ENCODE data around the gene SKA1. TPM values are rescaled to one million over a fixed set of nuclear protein-coding genes. Genes with fewer than 3 reads are reported as not detected.
"Not testable (repeated sequence)": the region's sequence is repeated elsewhere in the genome, so short reads cannot be mapped to it uniquely, and the experiment has no call there.

SKA1 gene
- total RNA-seq, 2 donors from 2014 or later: 34.6 to 55.4 TPM

GRCh38 chr18:50373561-50374219 is 1.2 kb upstream of the SKA1 start:
- peaks cover 21 to 47% of the 10 kb centered on the region in 2 donors for H3K36me3 Mint-ChIP-seq
- peaks cover 9 to 11% of the 10 kb centered on the region in 2 donors for H3K9me3 Mint-ChIP-seq
- H3K27ac Mint-ChIP-seq: peak overlapping the region in 1 of 2 donors; percentile 93
- DNase-seq (ENCODE audit: low spot score in 2 of 2) (no peak), ATAC-seq (no peak)

DNA sequence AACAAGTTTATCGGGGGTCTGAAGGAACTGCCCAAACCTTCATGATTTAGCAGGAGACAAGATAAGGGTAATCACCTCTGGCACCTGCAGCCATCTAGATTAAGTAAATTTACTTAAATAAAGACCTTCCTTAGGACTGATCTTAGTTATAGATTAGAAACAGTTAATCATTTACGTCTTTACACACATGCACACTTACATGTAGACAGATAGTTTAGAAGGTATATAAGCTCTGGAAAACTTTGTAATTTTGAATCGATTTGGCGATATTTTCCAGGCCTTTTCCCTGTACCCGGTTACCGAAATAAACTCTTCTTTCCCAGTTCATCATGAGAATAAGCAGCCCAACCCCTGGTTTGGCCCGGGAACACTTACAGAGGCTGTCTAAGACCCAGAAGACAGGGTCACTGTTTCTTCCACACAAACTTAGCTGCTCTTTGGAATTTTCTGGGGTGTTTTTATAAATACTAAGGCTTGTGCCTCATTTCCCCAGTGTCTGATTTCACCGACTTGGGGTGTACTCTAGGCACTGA is 560 bp upstream of the SKA1 start:
- Mint-ChIP-seq H3K27ac (peak overlapping the region; percentile 14 to 93), H3K9me3 (peaks cover 9 to 10% of the 10 kb centered on the region in 2 donors), H3K36me3 (peaks cover 20 to 41% of the 10 kb centered on the region in 2 donors)
- ATAC-seq (no peak), DNase-seq (ENCODE audit: low spot score in 2 of 2) (no peak)

GRCh38 chr18:50377061-50377798 is 2.4 kb downstream of the SKA1 start:
- H3K36me3 Mint-ChIP-seq: peaks cover 10 to 18% of the 10 kb centered on the region in 2 donors
- H3K27ac Mint-ChIP-seq: no peak overlapping the region

DNA sequence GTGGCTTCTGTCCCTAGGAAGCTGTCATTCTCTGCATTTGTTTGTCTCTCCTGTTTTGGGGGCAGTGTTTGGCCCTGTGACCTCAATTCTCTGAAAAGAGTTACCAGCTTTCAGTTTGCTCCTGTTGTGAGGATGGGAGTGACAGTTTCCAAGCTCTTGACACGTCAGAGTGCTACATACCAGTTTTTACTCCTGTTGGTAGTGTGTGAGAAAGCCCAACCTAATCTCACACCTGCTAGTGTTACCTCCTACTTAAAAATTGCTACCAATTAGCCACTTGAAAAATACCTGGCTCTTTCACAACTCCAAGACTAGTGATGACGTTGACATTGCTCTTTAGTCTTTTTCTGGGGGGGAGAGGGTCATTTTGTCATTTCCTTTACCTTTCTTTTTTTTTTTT is 14.1 kb downstream of the SKA1 start:
- DNase-seq (ENCODE audit: low spot score in 2 of 2) (no peak), ATAC-seq (no peak)
- Mint-ChIP-seq H3K36me3 (peaks cover 9 to 26% of the 10 kb centered on the region in 2 donors), H3K9me3 (no peaks in the 10 kb centered on the region), H3K27ac (no peak overlapping the region)

More at GRCh38 chr18:50377061-50377798, 2.4 kb downstream of the SKA1 start:
- no peaks in the 10 kb centered on the region for H3K9me3 Mint-ChIP-seq
- ATAC-seq (no peak), DNase-seq (ENCODE audit: low spot score in 2 of 2) (no peak)

- DNase-seq (ENCODE audit: low spot score in 2 of 2) (no peak), ATAC-seq (no peak)
- Mint-ChIP-seq H3K36me3 (peaks cover 0 to 33% of the 10 kb centered on the region in 2 donors), H3K9me3 (no peaks in the 10 kb centered on the region), H3K27ac (no peak overlapping the region)
Measured at GRCh38 chr18:50393802-50394201, 19.0 kb downstream of the SKA1 start.

GRCh38 chr18:50395093-50395492 is 20.2 kb downstream of the SKA1 start:
- no peaks in the 10 kb centered on the region for H3K9me3 Mint-ChIP-seq

DNA sequence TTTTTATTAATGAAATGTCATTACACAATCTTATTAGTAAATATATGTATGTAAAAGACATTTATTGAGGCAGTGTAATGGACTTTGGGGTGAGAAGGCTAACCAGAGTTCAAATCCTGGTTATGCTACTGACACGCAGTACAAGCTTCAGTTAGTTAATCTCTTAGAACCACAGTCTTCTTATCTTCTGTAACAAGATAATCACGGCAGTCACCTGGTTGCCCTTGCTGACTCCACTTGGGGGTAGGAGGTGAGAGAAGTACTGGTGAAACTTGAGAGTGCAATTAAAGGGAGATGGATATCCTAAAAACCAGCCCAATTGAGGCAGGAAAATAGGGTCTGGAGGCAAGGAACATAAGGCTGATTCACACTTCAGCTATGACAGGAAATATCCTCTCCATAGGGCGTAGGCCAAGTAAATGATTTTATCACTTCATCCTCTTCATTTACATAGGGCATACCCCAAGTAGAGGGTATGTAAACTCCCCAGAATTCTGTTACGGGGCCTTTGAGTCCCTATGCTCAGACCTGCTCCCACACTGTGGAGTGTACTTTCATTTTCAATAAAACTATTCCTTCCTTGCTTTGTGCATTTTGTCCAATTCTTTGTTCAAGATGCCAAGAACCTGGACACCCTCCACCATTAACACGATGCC is 21.3 kb downstream of the SKA1 start:
- ATAC-seq: no peak
- Mint-ChIP-seq H3K9me3 (no peaks in the 10 kb centered on the region), H3K27ac (no peak overlapping the region), H3K36me3 (peaks cover 0 to 23% of the 10 kb centered on the region in 2 donors)
- no peak for DNase-seq (ENCODE audit: low spot score in 2 of 2)

More at GRCh38 chr18:50395093-50395492, 20.2 kb downstream of the SKA1 start:
- ATAC-seq (no peak), DNase-seq (ENCODE audit: low spot score in 2 of 2) (no peak)
- Mint-ChIP-seq H3K27ac (no peak overlapping the region), H3K36me3 (peaks cover 0 to 23% of the 10 kb centered on the region in 2 donors)

DNA sequence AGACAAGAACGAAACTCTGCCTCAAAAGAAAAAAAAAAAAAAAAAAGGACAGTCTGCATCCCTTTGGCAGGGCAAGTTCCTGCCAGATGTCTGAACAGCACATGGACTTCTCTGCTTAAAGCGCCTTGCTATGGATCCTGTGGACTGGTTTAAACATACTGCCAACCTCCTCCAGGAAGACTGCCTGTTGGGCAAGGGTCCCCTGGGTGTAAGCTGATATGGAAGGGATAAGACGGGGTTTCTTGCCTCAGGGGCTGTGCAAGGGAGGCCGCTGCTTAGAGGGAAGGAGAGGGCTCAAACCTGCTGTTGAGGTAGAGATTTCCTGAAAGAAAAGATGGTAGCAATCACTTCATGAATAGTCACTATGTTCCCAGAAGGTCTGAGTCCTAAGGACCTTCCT is 22.2 kb downstream of the SKA1 start:
- Mint-ChIP-seq H3K36me3 (peaks cover 0 to 23% of the 10 kb centered on the region in 2 donors), H3K27ac (no peak overlapping the region), H3K9me3 (no peaks in the 10 kb centered on the region)
- DNase-seq (ENCODE audit: low spot score in 2 of 2) (no peak), ATAC-seq (no peak)

GRCh38 chr18:50398099-50398498 is 23.3 kb downstream of the SKA1 start:
- ATAC-seq: no peak

GRCh38 chr18:50398947-50399346 is 24.1 kb downstream of the SKA1 start:
- no peak for DNase-seq (ENCODE audit: low spot score in 2 of 2)
- Mint-ChIP-seq H3K27ac (no peak overlapping the region), H3K9me3 (no peaks in the 10 kb centered on the region), H3K36me3 (peaks cover 0 to 14% of the 10 kb centered on the region in 2 donors)
- ATAC-seq: no peak

More at GRCh38 chr18:50398099-50398498, 23.3 kb downstream of the SKA1 start:
- DNase-seq (ENCODE audit: low spot score in 2 of 2): no peak
- H3K36me3 Mint-ChIP-seq: peaks cover 0 to 20% of the 10 kb centered on the region in 2 donors
- H3K27ac Mint-ChIP-seq: no peak overlapping the region
- H3K9me3 Mint-ChIP-seq: no peaks in the 10 kb centered on the region

- DNase-seq (ENCODE audit: low spot score in 2 of 2) (no peak), ATAC-seq (no peak)
- Mint-ChIP-seq H3K27ac (no peak overlapping the region), H3K36me3 (peaks cover 0 to 9% of the 10 kb centered on the region in 2 donors), H3K9me3 (no peaks in the 10 kb centered on the region)
Measured at GRCh38 chr18:50399582-50399981, 24.7 kb downstream of the SKA1 start.

GRCh38 chr18:50400438-50400837 is 25.6 kb downstream of the SKA1 start:
- H3K9me3 Mint-ChIP-seq; H3K27ac Mint-ChIP-seq; DNase-seq (ENCODE audit: low spot score in 2 of 2); ATAC-seq; H3K36me3 Mint-ChIP-seq: not testable (repeated sequence)

DNA sequence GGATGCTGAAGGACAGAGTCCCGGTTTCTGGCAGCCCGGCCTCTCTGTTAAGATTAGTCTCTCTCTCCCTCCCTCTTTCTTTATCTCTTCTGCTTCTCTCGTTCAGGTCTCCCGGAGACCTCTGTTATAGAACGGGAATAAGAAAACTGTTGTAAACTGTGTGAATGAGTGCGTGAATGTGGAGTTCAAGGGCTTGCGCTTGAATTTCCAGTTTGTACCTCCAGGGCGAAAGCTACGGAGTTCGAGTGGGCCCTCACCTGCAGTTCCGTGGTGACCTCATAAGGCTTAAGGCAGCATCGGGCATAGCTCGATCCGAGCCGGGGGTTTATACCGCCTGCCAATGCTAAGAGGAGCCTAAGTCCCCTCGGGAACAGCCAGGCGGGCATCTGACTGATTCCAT is 26.4 kb downstream of the SKA1 start:
- no peaks in the 10 kb centered on the region for H3K36me3 Mint-ChIP-seq
- ATAC-seq (no peak), DNase-seq (ENCODE audit: low spot score in 2 of 2) (no peak)
- H3K27ac Mint-ChIP-seq: no peak overlapping the region
- H3K9me3 Mint-ChIP-seq: no peaks in the 10 kb centered on the region

DNA sequence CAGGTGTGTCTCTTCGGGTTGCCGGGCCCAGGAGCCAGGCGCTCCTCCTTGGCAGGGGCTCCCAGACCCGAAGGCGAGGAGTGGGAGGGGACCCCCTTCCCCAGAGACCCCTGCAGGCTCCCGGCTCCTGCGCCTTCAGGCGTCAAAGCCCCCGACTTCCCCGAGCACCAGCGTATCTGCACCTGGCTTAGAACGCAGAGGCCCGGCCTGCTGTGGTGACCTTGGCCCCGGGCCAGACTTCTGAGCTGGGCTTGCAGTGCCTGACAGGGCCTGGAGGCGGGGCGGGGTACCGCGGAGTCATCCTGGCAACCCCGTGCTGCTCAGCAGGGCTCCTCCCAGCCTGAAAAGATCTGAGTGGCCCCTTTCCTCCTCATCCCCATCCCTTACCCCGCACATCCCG is 27.0 kb downstream of the SKA1 start:
- ATAC-seq: peak in 1 of 2 donors; percentile 64
- Mint-ChIP-seq H3K27ac (no peak overlapping the region), H3K9me3 (no peaks in the 10 kb centered on the region), H3K36me3 (no peaks in the 10 kb centered on the region)
- DNase-seq (ENCODE audit: low spot score in 2 of 2): peak in 1 of 2 donors; percentile 16

- H3K36me3 Mint-ChIP-seq; H3K9me3 Mint-ChIP-seq; ATAC-seq; DNase-seq (ENCODE audit: low spot score in 2 of 2); H3K27ac Mint-ChIP-seq: not testable (repeated sequence)
Measured at GRCh38 chr18:50404752-50405581, 30.1 kb downstream of the SKA1 start.

GRCh38 chr18:50405582-50406271 is 30.9 kb downstream of the SKA1 start:
- ATAC-seq (no peak), DNase-seq (ENCODE audit: low spot score in 2 of 2) (no peak)
- Mint-ChIP-seq H3K36me3 (no peaks in the 10 kb centered on the region), H3K27ac (no peak overlapping the region), H3K9me3 (no peaks in the 10 kb centered on the region)

Measured in activated naive CD4-positive, alpha-beta T cell treated with anti-CD3 and anti-CD28 coated beads, Interleukin-2, amount 50 U/mL, for 72 hours (primary cell).